HG03159 (cell line): ENCODE data around the gene MS4A3.
"Not testable (repeated sequence)": the region's sequence is repeated elsewhere in the genome, so short reads cannot be mapped to it uniquely, and the experiment has no call there.

Experiments
- ATAC-seq: cut with Tn5 transposase; IDR thresholded peaks from one replicate; pipeline ENCODE4 v1.9.1; 2021; ENCODE audit warnings: mild to moderate bottlenecking, moderate library complexity; ENCODE audit not compliant: unreplicated experiment

Gene MS4A3

GRCh38 chr11:60088364-60088763 lies 31.9 kb downstream of the MS4A3 start, which contains the start of gene MS4A2:
MS4A2 (plus strand) TSS chr11:60088664; CDS start chr11:60088766, 102 bp downstream.
- no peak for ATAC-seq

- ATAC-seq: no peak
Observed at GRCh38 chr11:60095477-60096120, 39.1 kb downstream of the MS4A3 start.

DNA sequence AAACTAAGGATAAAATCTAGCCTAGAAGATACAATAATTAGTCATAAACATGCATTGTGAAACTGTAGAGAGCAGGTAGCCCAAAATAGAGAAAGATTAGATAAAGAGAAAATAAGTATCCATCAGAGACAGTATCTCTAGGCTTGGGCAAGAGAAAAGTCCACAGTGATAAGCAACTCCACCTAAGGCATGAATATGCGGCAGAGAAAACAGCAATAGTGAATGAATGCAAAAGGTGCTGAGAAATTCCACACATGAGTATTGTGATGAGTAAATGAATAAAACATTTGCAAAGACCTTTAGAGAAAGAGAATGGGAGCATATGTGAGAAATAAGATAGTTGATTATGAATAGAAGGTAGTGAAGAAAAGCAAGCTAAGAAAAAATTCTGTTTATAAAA lies 40.7 kb downstream of the MS4A3 start:
- no peak for ATAC-seq

GRCh38 chr11:60098508-60098907 lies 42.0 kb downstream of the MS4A3 start:
- ATAC-seq: no peak

DNA sequence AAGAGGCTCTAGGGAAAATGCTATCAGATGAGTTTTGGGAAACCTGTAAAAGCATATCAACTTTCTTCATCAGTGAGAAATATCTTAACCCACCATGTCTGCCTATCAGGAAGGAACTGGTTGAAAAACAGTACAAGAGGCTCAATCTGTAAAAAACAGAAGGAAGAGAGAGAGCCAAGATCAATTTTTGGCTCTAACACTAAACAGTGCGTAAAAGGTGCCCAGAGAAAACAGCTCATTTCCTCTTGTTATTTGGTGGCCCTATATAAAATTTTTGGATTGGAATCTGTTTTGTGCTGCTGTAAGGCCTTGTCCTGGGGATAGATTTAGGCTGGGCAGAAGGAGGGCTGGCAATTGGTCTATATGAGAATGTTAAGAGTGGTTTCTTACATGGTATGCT lies 44.1 kb downstream of the MS4A3 start:
- no peak for ATAC-seq

- ATAC-seq: not testable (repeated sequence)
Observed at GRCh38 chr11:60101368-60101767, 44.9 kb downstream of the MS4A3 start.

DNA sequence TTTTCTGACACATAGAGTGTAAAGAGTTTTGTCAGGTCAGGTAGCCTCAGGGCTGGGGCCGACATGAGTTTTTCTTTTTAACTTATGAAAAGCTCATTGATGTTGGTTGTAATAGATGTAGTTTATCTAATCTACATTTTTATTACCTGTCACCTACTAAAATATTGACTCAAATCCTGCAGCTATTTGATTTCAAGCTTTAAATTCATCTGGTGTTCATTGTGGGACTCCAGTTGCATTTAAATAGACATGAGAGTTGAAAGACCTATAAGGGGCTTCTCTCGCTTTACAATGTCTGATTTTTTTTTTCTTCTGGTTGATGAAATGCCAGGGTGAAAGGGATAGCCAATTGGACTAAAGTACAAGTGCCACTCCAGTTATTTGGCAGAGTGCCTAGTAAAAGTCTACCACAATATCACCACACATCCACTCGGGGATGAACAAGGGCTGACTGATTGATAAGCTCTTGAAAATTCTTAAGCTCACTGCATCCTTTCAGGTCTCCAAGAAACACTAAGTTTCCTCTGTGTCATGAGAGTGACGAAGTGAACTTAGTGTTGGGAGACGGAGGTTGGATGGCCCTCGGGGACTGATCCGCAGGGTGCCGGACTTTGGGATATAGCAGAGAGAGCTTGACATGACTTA lies 48.1 kb downstream of the MS4A3 start:
- ATAC-seq: not testable (repeated sequence)

DNA sequence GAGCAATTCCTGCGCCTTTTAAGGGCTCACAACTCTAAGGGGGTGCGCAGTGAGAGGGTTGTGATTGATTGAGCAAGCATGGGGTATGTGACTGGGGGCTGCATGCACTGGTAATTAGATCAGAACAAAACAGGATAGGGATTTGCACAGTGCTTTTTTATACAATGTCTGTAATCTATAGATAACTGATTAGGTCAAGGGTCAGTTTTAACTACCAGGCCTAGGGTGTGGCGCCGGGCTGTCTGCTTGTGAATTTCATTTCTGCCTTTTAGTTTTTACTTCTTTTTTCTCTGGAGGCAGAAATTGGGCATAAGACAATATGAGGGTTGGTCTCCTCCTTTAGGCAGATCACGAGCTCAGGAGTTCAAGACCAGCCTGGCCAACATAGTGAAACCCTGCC lies 52.2 kb downstream of the MS4A3 start:
- ATAC-seq: not testable (repeated sequence)

- no peak for ATAC-seq
Observed at GRCh38 chr11:60111793-60112192, 55.3 kb downstream of the MS4A3 start.

GRCh38 chr11:60116996-60117790 lies 60.7 kb downstream of the MS4A3 start:
- ATAC-seq: no peak

- no peak for ATAC-seq
Observed at GRCh38 chr11:60118338-60118737, 61.9 kb downstream of the MS4A3 start.

GRCh38 chr11:60119710-60120109 lies 63.2 kb downstream of the MS4A3 start:
- ATAC-seq: no peak
